GM12878 (cell line): ENCODE results near the gene COL7A1. TPM values are rescaled to one million over a fixed set of nuclear protein-coding genes. Genes with fewer than 3 reads are reported as not detected.

Source experiments
- ATAC-seq: fragments of 200-7000 bp; cut with Tn5 transposase; 3 replicates; pipeline ENCODE4 v1.9.1; 2020; ENCODE audit warnings: mild to moderate bottlenecking, moderate library complexity
- BruUV-seq: library from RNA; stranded (reverse); fragments of 400-500 nt; replicated peaks from 2 replicates; lab custom pipeline; 2021; lab: Mats Ljungman, UMichigan
- CTCF ChIA-PET: fragments of 300-600 bp; sonication (Branson Sonifier 250); formaldehyde crosslinking; extraction: SDS; loops from one replicate; lab custom pipeline; 2021; ENCODE audit warnings: inconsistent platforms; lab: Yijun Ruan, JAX
- POLR2A ChIA-PET: fragments of 350-600 bp; formaldehyde crosslinking; extraction: SDS; loops from one replicate; lab custom pipeline; 2021; ENCODE audit warnings: inconsistent platforms; lab: Charles Lee
- RAD21 ChIA-PET: fragments of 300-600 bp; sonication (Branson Sonifier 250); formaldehyde crosslinking; loops from one replicate; lab custom pipeline; 2023; ENCODE audit warnings: antibody characterized with exemption; ENCODE audit not compliant: unreplicated experiment; lab: Charles Lee
- SMC1A ChIA-PET: fragments of 300-600 bp; sonication (Branson Sonifier 250); formaldehyde crosslinking; loops from one replicate; lab custom pipeline; 2023; ENCODE audit not compliant: unreplicated experiment, uncharacterized antibody; lab: Charles Lee
- DNase-seq: peaks from one replicate; pipeline ENCODE4 v3.0.0-alpha.2; 2011; ENCODE audit warnings: low read depth, low spot score
- FAIRE-seq: peaks from 3 replicates; lab custom pipeline; 2011; peaks lifted over from hg19 to GRCh38; lab: Jason Lieb, UNC
- H2AFZ ChIP-seq: 2 replicates; pipeline ENCODE4 v1.6.0; 2011; ENCODE audit warnings: low read depth, low read length, control low read depth; ENCODE audit not compliant: control insufficient read depth
- H3K27ac ChIP-seq: 2 replicates; pipeline ENCODE4 v1.5.1; 2011; ENCODE audit warnings: control low read depth; ENCODE audit not compliant: control insufficient read depth, insufficient read depth
- H3K27me3 ChIP-seq, 2 experiments: replicated peaks in 1 of 2; 2 replicates each; pipeline versions ENCODE4 v1.6.0 to v1.6.1; 2011; ENCODE audit warnings: low read length in 1 of 2; ENCODE audit not compliant: control insufficient read depth in 2 of 2, insufficient read depth in 2 of 2
- H3K36me3 ChIP-seq, 2 experiments: 2 replicates each; pipeline ENCODE4 v1.5.1; 2011; ENCODE audit warnings: low read length in 1 of 2; ENCODE audit not compliant: control insufficient read depth in 2 of 2, insufficient read depth in 2 of 2
- H3K4me1 ChIP-seq: 2 replicates; pipeline ENCODE4 v1.6.1; 2011; ENCODE audit warnings: mild to moderate bottlenecking, low read length, moderate library complexity, mixed read lengths; ENCODE audit not compliant: control insufficient read depth, insufficient read depth
- H3K4me2 ChIP-seq: 2 replicates; pipeline ENCODE4 v1.6.0; 2011; ENCODE audit warnings: control low read depth; ENCODE audit not compliant: control insufficient read depth, insufficient read depth
- H3K4me3 ChIP-seq: fragments of 200-600 bp; sonication (generic); 2 replicates; pipeline ENCODE4 v1.5.1; 2016
- H3K79me2 ChIP-seq: 2 replicates; pipeline ENCODE4 v1.6.0; 2011; ENCODE audit warnings: low read length; ENCODE audit not compliant: control insufficient read depth, insufficient read depth
- H3K9ac ChIP-seq: 2 replicates; pipeline ENCODE4 v1.8.0; 2011; ENCODE audit warnings: low read length, control low read depth, mixed read lengths; ENCODE audit not compliant: control insufficient read depth, insufficient read depth
- H3K9me3 ChIP-seq: replicated peaks from 3 replicates; pipeline ENCODE4 v1.5.1; 2011; ENCODE audit warnings: mild to moderate bottlenecking, low read length; ENCODE audit not compliant: control insufficient read depth, insufficient read depth
- H4K20me1 ChIP-seq: 2 replicates; pipeline ENCODE4 v1.6.0; 2011; ENCODE audit not compliant: control insufficient read depth, insufficient read depth
- ASH2L ChIP-seq: fragments of 300-600, 200-600 bp; sonication (generic); IDR thresholded peaks from 2 replicates; pipeline ENCODE4 v1.6.1; 2017; ENCODE audit warnings: low read depth, mild to moderate bottlenecking, borderline replicate concordance
- ATF3 ChIP-seq: IDR thresholded peaks from 2 replicates; pipeline ENCODE4 v1.6.1; 2011; ENCODE audit warnings: low read depth, mild to moderate bottlenecking, low read length, moderate library complexity, borderline replicate concordance; ENCODE audit errors: extremely low read depth
- CBX5 ChIP-seq: sonication (generic); IDR thresholded peaks from 2 replicates; pipeline ENCODE4 v1.6.1; 2016; ENCODE audit warnings: low read depth, moderate library complexity, mild to moderate bottlenecking, inconsistent platforms
- CHD1 ChIP-seq: IDR thresholded peaks from 2 replicates; pipeline ENCODE4 v1.6.1; 2012; ENCODE audit warnings: low read depth, low read length, improper control_type of control experiment
- GABPA ChIP-seq: IDR thresholded peaks from 2 replicates; pipeline ENCODE4 v1.6.1; 2014; ENCODE audit warnings: antibody characterized with exemption, low read depth, mild to moderate bottlenecking, inconsistent platforms
- HSF1 ChIP-seq: fragments of 150-350 bp; IDR thresholded peaks from 2 replicates; pipeline ENCODE4 v1.6.1; 2014; ENCODE audit warnings: mild to moderate bottlenecking, low read depth, low read length
- MAX ChIP-seq: IDR thresholded peaks from 2 replicates; pipeline ENCODE4 v1.6.1; 2012; ENCODE audit warnings: low read depth, low read length, improper control_type of control experiment
- PML ChIP-seq: IDR thresholded peaks from 2 replicates; pipeline ENCODE4 v1.6.1; 2012; ENCODE audit warnings: low read length, inconsistent platforms
- POLR2AphosphoS5 ChIP-seq: IDR thresholded peaks from 2 replicates; pipeline ENCODE4 v1.6.1; 2011; ENCODE audit warnings: mild to moderate bottlenecking, low read length, inconsistent platforms
- PRDM15 ChIP-seq: fragments of 450-650 bp; formaldehyde crosslinking; IDR thresholded peaks from 2 replicates; pipeline ENCODE4 v1.4.0; 2020; ENCODE audit warnings: mild to moderate bottlenecking, moderate library complexity
- RELA ChIP-seq: fragments of 450-650 bp; IDR thresholded peaks from 2 replicates; pipeline ENCODE4 v1.8.0; 2014; ENCODE audit warnings: borderline replicate concordance; ENCODE audit not compliant: partially characterized antibody
- SIN3A ChIP-seq: IDR thresholded peaks from 2 replicates; pipeline ENCODE4 v1.6.1; 2012; ENCODE audit warnings: low read depth, low read length, improper control_type of control experiment
- SPI1 ChIP-seq: IDR thresholded peaks from 2 replicates; pipeline ENCODE4 v1.6.1; 2011; ENCODE audit warnings: low read depth, mild to moderate bottlenecking, low read length, moderate library complexity, borderline replicate concordance; ENCODE audit not compliant: insufficient read depth
- WRNIP1 ChIP-seq: IDR thresholded peaks from 2 replicates; pipeline ENCODE4 v1.6.1; 2011; ENCODE audit warnings: low read depth, low read length, improper control_type of control experiment, borderline replicate concordance
- ZBTB40 ChIP-seq: fragments of 450-650 bp; IDR thresholded peaks from 2 replicates; pipeline ENCODE4 v1.6.1; 2016; ENCODE audit warnings: mild to moderate bottlenecking, moderate library complexity, borderline replicate concordance
- WGBS: methylation state at CpG from one replicate; pipeline ENCODE4 v1.1.6; 2016; ENCODE audit warnings: low lambda C conversion rate; ENCODE audit not compliant: insufficient replicate concordance, insufficient coverage; ENCODE audit errors: missing lambda C conversion rate; 5-methylcytosine and 5-hydroxymethylcytosine counted together
- in situ Hi-C: fragments of 300-500 bp; cut with MboI; formaldehyde crosslinking; loops from 9 replicates; pipeline ENCODE4 v1.14.3; 2018; ENCODE audit warnings: mixed read lengths
- intact Hi-C: fragments of 100-400 bp; cut with micrococcal nuclease; formaldehyde crosslinking; loops from one replicate; pipeline ENCODE4 v1.14.2; 2022; ENCODE audit not compliant: unreplicated experiment
- polyA plus RNA-seq, 11 experiments: library from polyadenylated mRNA; depleted of rRNA in 4 of 11; unstranded in 6 of 11; stranded (reverse) in 5 of 11; fragments of >200 nt; fragmentation: Nextera tagmentation in 4 of 11; fragmentation: Illumina TruSeq in 1 of 11; extraction: Ambion mirVana in 4 of 11; extraction: Trizol in 1 of 11; gene quantifications; 1 replicate in 1 of 11; 2 replicates in 10 of 11; pipeline versions ENCODE4 v1.2.1 to v1.2.3, GENCODE V29; 2011 to 2016; ENCODE audit warnings: inconsistent platforms in 2 of 11, missing spikeins in 2 of 11, low read depth in 1 of 11
- total RNA-seq, 4 experiments: library from RNA; depleted of rRNA in 3 of 4; stranded (reverse); fragments of >200 nt in 3 of 4; fragmentation: Illumina TruSeq in 1 of 4; extraction: Trizol in 1 of 4; gene quantifications; 2 replicates each; pipeline versions ENCODE4 v1.2.1 to v1.2.3, GENCODE V29; 2013 to 2021

COL7A1 gene
- total and polyA plus RNA-seq, 10 of the 15 experiments (the other 5 are each of a cell fraction or from before 2014, with no cell fraction given), result 0.01 to 1.9 (median 0.29) TPM; not detected in 1

- RAD21 ChIA-PET, result no interaction called here
- H3K4me3 ChIP-seq, result no peak overlapping the region
- no peak for DNase-seq
- no peak overlapping the region for H3K4me2 ChIP-seq
- H3K4me1 ChIP-seq, result peaks cover 7% of the 10 kb centered on the region; the same call in 1 of the 2 replicates
- H3K79me2 ChIP-seq, result peaks cover 3% of the 10 kb centered on the region
- H2AFZ ChIP-seq, result no peak overlapping the region
- H3K27me3 ChIP-seq, result no peaks in the 10 kb centered on the region
- intact Hi-C loops, result no loop called here
- POLR2A ChIA-PET, result no interaction called here
- in situ Hi-C loops, result no loop called here
- H3K9ac ChIP-seq, result no peak overlapping the region
- BruUV-seq, result no TSS peak
- no peak for FAIRE-seq
- no peaks in the 10 kb centered on the region for H3K9me3 ChIP-seq
- no peak overlapping the region for H3K27ac ChIP-seq
- CTCF ChIA-PET, result interaction anchor here (1.5 kb wide), 1 partner anchor 194 kb away, joined by 4 read pairs; no protein-coding TSS in a partner anchor
- peaks cover 0 to 8% of the 10 kb centered on the region in 2 experiments; a peak in 3 of 4 replicates for H3K36me3 ChIP-seq
- H4K20me1 ChIP-seq, result no peaks in the 10 kb centered on the region
- WGBS, result 97% methylated on average over 12 of the region's 12 CpGs
- no peak for ATAC-seq
- SMC1A ChIA-PET, result no interaction called here
- no peak for TF ChIP-seq SIN3A
- no peak for TF ChIP-seq CBX5
- no peak for TF ChIP-seq POLR2AphosphoS5
- no peak for TF ChIP-seq ASH2L
- no peak for TF ChIP-seq SPI1
- no peak for TF ChIP-seq GABPA
- no peak for TF ChIP-seq PRDM15 (CRISPR knock-in tag)
- no peak for TF ChIP-seq MAX
- TF ChIP-seq PML, result no peak
- TF ChIP-seq HSF1, result no peak
- TF ChIP-seq ZBTB40, result no peak
- TF ChIP-seq WRNIP1, result no peak
- TF ChIP-seq CHD1, result no peak
- no peak for TF ChIP-seq ATF3
- TF ChIP-seq RELA, result no peak
Observed at GRCh38 chr3:48629894-48630293, 34.8 kb upstream of the COL7A1 start.
